ENCODE data around the gene PVALEF.
"Not testable (repeated sequence)": the region's sequence is repeated elsewhere in the genome, so short reads cannot be mapped to it uniquely, and the experiment has no call there.

The PVALEF gene

DNA sequence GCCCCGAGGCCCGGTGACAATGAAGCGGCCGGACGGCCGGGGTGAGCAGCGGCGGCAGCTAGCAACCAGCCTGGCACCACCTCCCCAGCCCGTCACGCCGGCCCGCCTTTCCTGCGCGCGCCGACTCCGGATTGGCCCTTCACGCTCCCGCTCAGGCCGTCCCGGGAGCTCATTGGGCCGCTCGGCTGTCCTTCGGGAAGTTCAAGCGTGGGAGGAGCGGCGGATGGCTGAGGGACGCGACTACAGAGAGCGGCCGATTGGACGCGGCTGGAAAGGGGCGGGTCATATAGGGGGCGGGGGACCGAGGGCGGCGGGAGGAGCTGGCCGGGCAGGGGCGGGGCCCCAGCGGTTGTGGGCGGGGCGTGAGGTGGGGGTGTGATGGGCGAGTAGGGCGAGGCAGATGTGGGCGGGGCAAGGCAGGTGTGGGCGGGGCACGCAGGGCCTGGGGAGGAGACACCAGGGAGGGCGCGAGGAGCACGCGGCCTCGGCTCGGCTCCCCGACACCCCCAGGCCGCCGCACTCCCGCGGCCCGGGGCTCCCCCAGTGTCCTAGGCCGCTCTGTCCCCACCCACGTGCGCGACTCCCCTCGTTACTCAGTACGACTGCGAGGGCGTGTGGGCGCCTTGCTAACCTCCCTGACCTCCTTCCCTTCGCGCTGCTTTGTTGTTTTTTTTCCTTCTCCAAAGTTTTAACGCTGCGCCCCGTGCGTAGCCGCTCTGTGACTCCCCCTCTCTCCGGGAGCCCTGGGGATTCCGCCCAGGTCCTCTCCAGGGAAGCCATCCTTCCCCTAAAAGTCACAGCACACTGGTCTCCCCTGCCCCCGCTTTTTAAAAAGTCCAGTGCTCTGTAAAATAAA lies 57.8 kb downstream of the PVALEF start, which contains the start of gene CEP131:
CEP131 (minus strand) TSS at position 60 of the 856 bp plus-strand sequence. CDS start 2,909 bp downstream, outside the sequence.
- peak; percentile 99 for DNase-seq

- DNase-seq: peak; percentile 14
Observed at GRCh38 chr17:81223762-81224130, 58.4 kb downstream of the PVALEF start.

GRCh38 chr17:81227630-81228029 lies 62.3 kb downstream of the PVALEF start:
- DNase-seq: not testable (repeated sequence)

- no peak for DNase-seq
Observed at GRCh38 chr17:81228420-81228819, 63.1 kb downstream of the PVALEF start.

DNA sequence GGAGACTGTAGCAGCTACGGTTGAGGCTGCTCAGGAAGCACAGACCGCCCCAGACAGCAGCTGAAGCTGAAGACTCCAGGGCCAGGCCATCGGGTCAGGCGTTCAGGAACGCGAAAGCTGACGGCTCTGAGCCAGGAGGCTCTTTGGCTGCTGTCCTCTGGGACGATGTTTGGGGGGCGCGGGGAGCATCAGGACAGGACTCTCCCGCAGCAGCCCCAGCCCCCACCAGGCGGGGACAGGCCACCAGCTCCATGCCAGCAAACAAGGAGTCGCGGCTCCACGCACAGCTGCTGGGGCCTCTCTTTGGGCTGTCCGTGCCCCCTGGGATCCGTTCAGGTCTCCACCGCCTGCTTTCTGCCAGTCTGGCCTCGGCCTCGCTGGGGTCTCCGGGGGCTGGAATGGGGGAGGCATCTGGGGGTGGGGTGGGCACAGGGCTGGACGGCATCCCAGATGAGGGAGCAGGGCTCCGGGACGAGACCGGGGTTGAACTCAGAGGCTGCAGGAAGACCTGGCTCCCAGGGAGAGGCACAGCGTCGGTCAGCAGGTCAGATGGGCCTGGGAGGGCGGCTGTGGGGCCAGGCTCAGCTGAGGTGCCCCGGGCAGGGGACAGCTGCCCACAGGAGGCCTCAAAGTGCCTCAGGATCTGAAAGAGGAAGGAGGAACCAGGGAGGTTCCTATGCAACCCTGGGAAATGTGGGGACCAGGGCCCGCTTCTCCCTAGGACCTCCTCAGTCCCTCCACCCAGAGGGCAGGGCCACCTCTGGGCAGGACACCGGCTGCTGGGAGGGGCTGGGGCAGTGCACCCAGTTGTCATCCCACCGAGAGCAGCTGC lies 63.7 kb downstream of the PVALEF start:
- DNase-seq: no peak

GRCh38 chr17:81229666-81229920 lies 64.3 kb downstream of the PVALEF start:
- DNase-seq: no peak

GRCh38 chr17:81230043-81230820 lies 64.9 kb downstream of the PVALEF start:
- no peak for DNase-seq

DNA sequence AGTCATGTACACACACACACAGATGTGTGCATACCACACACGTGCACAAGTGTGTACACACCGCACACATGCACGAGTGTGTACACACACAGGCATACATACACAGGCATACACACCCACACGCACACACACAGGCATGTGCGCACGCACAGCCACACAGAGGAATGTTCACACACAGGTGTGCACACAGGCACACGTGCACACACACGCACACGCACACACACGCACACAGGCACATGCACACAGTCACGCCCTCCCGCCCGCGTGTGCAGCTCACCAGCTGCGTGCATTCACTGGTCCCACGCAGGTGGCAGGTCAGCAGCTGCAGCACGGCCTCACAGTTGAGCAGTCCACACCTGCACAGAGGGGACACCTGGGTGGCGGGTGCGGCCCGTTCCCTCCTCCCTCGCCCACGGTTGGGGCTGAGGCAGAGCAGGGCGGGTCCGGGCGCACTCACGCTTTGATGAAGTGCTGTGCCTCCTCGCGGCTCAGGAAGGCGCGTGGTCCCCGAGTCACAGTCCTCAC lies 65.9 kb downstream of the PVALEF start:
- DNase-seq: no peak

DNA sequence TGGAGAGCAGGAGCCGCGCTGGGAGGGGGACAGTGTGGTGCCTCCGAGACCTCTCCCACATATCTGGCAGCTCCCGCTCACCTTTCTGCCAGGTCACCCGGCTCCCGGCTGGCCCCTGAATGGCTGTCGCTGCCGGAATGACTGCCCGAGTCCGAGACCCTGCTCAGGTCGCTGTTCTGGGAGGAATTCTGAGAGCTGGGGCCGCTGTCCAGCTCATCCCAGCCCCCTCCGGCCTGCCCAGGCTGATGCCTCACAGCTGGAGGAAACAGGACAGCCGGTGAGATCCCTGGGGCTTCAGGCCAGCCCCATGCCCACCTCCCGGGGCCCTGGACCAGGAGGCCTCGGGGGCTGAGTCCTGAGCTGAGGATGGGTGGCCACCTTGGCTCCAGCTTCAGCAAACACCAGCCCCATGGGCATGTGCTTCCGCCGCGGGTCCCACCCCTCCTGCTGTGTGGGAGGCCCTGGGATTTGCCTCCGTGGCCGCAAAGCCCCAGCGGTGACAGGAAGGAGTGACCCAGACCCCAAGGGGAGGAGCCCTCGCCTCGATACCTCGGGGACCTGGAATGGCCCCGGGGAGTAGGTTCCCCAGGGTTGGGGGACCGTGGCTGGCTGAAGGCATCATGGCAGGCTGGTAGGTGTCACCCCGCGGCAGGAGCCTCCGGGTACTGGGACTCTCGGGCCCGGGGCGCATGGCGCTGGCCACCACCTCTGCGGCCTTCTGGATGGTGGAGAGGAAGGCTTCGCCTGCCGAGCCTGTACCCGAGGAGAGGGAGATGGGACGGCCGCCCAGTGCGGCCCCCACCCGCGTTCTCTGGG lies 66.7 kb downstream of the PVALEF start:
- no peak for DNase-seq
